Measurements from ENCODE around the gene UQCRQ. TPM values are rescaled to one million over a fixed set of nuclear protein-coding genes. Genes with fewer than 3 reads are reported as not detected.

UQCRQ gene
- total and polyA plus RNA-seq, 2 donors from 2014 or later, result 306 to 1,158 TPM

- FAIRE-seq, result no peak
- Histone ChIP-seq H3K4me3 (ENCODE audit: low read length in 3 of 3) (no peak overlapping the region), H3K9ac (ENCODE audit: low read length in 3 of 3) (no peak overlapping the region), H3K27me3 (ENCODE audit: control insufficient read depth, insufficient read depth, low read length) (no peaks in the 10 kb centered on the region), H3K36me3 (ENCODE audit: control insufficient read depth in 2 of 3, insufficient read depth in 3 of 3, low read length in 3 of 3) (no peaks in the 10 kb centered on the region), H3K4me1 (ENCODE audit: control insufficient read depth in 2 of 3, insufficient read depth in 2 of 3, low read depth in 1 of 3, low read length in 3 of 3) (peaks cover 0 to 5% (median 2%) of the 10 kb centered on the region in 3 donors), H3K27ac (ENCODE audit: low read depth in 2 of 2, low read length in 2 of 2) (no peak overlapping the region), H3K9me3 (ENCODE audit: control insufficient read depth in 2 of 3, insufficient read depth in 1 of 3, low read length in 3 of 3) (no peaks in the 10 kb centered on the region)
- DNase-seq, result no peak
- TF ChIP-seq CTCF (IDR thresholded peaks at IDR 0.05; ENCODE audit: borderline replicate concordance, extremely low read depth, insufficient read depth), result no peak
- intact Hi-C loops (cut with DNase I), result no loop called here
Measured at GRCh38 chr5:132838516-132839282, 27.7 kb upstream of the UQCRQ start.

GRCh38 chr5:132839426-132840301 is 26.8 kb upstream of the UQCRQ start:
- H3K9ac ChIP-seq (ENCODE audit: low read length in 3 of 3), result no peak overlapping the region
- intact Hi-C loops (cut with DNase I), result no loop called here
- peak overlapping the region in 1 of 2 donors; percentile 57 for H3K27ac ChIP-seq (ENCODE audit: low read depth in 2 of 2, low read length in 2 of 2)
- no peaks in the 10 kb centered on the region for H3K9me3 ChIP-seq (ENCODE audit: control insufficient read depth in 2 of 3, insufficient read depth in 1 of 3, low read length in 3 of 3)
- FAIRE-seq (no peak), DNase-seq (peak in 2 of 5 donors; percentile 46 to 79)
- H3K4me1 ChIP-seq (ENCODE audit: control insufficient read depth in 2 of 3, insufficient read depth in 2 of 3, low read depth in 1 of 3, low read length in 3 of 3), result peaks cover 0 to 5% (median 2%) of the 10 kb centered on the region in 3 donors
- no peaks in the 10 kb centered on the region for H3K27me3 ChIP-seq (ENCODE audit: control insufficient read depth, insufficient read depth, low read length)
- no peak overlapping the region for H3K4me3 ChIP-seq (ENCODE audit: low read length in 3 of 3)
- H3K36me3 ChIP-seq (ENCODE audit: control insufficient read depth in 2 of 3, insufficient read depth in 3 of 3, low read length in 3 of 3), result no peaks in the 10 kb centered on the region
- no peak for TF ChIP-seq CTCF (IDR thresholded peaks at IDR 0.05; ENCODE audit: borderline replicate concordance, extremely low read depth, insufficient read depth)

GRCh38 chr5:132840313-132840712 is 26.1 kb upstream of the UQCRQ start:
- peak overlapping the region in 1 of 2 donors; percentile 20 for H3K27ac ChIP-seq (ENCODE audit: low read depth in 2 of 2, low read length in 2 of 2)
- no peak for TF ChIP-seq CTCF (IDR thresholded peaks at IDR 0.05; ENCODE audit: borderline replicate concordance, extremely low read depth, insufficient read depth)
- intact Hi-C loops (cut with DNase I), result no loop called here

More at GRCh38 chr5:132840313-132840712, 26.1 kb upstream of the UQCRQ start:
- Histone ChIP-seq H3K9me3 (ENCODE audit: control insufficient read depth in 2 of 3, insufficient read depth in 1 of 3, low read length in 3 of 3) (no peaks in the 10 kb centered on the region), H3K4me3 (ENCODE audit: low read length in 3 of 3) (no peak overlapping the region), H3K36me3 (ENCODE audit: control insufficient read depth in 2 of 3, insufficient read depth in 3 of 3, low read length in 3 of 3) (no peaks in the 10 kb centered on the region), H3K27me3 (ENCODE audit: control insufficient read depth, insufficient read depth, low read length) (no peaks in the 10 kb centered on the region), H3K4me1 (ENCODE audit: control insufficient read depth in 2 of 3, insufficient read depth in 2 of 3, low read depth in 1 of 3, low read length in 3 of 3) (peaks cover 0 to 5% (median 2%) of the 10 kb centered on the region in 3 donors), H3K9ac (ENCODE audit: low read length in 3 of 3) (no peak overlapping the region)
- no peak for FAIRE-seq
- no peak for DNase-seq

Data from kidney (tissue), 14 donors.